ENCODE data around the gene BNC2.

DNA sequence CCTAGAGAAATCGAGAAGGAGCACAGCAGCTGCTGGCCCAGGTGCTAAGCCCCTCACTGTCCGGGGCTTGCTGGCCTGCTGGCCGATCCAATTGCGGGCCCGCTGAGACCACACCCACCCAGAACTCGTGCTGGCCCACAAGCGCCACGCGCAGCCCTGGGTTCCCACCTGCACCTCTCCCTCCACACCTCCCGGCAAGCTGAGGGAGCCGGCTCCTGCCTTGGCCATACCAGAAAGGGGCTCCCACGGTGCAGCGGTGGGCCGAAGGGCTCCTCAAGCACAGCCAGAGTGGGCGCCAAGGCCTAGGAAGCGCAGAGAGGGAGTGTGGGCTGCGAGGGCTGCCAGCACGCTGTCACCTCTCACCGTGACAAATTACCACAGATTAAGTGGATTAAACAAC is 6.8 kb upstream of the BNC2 start:
- TF ChIP-seq POLR2AphosphoS5 (IDR thresholded peaks at IDR 0.05): no peak
- TF ChIP-seq, protein P1, sequence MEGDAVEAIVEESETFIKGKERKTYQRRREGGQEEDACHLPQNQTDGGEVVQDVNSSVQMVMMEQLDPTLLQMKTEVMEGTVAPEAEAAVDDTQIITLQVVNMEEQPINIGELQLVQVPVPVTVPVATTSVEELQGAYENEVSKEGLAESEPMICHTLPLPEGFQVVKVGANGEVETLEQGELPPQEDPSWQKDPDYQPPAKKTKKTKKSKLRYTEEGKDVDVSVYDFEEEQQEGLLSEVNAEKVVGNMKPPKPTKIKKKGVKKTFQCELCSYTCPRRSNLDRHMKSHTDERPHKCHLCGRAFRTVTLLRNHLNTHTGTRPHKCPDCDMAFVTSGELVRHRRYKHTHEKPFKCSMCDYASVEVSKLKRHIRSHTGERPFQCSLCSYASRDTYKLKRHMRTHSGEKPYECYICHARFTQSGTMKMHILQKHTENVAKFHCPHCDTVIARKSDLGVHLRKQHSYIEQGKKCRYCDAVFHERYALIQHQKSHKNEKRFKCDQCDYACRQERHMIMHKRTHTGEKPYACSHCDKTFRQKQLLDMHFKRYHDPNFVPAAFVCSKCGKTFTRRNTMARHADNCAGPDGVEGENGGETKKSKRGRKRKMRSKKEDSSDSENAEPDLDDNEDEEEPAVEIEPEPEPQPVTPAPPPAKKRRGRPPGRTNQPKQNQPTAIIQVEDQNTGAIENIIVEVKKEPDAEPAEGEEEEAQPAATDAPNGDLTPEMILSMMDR (IDR thresholded peaks at IDR 0.05): no peak
